Calu3 (cell line): ENCODE data around the gene EPS15. TPM values are rescaled to one million over a fixed set of nuclear protein-coding genes. Genes with fewer than 3 reads are reported as not detected.

Experiments used
- BruUV-seq: library from RNA; stranded (reverse); fragments of 400-500 nt; replicated peaks from 2 replicates; lab custom pipeline; 2021; lab: Mats Ljungman, UMichigan
- CTCF ChIA-PET: fragments of 300-600 bp; sonication (Branson Sonifier 250); formaldehyde crosslinking; loops from one replicate; lab custom pipeline; 2022; ENCODE audit warnings: antibody characterized with exemption; lab: Charles Lee
- DNase-seq: peaks from one replicate; pipeline ENCODE4 v3.0.0; 2022
- H3K27ac Mint-ChIP-seq: one replicate; pipeline ENCODE4 v1.8.0; 2022; ENCODE audit warnings: mixed read lengths; ENCODE audit not compliant: unreplicated experiment
- H3K27me3 Mint-ChIP-seq: one replicate; pipeline ENCODE4 v1.8.0; 2022; ENCODE audit warnings: mixed read lengths; ENCODE audit not compliant: unreplicated experiment
- H3K36me3 Mint-ChIP-seq: one replicate; pipeline ENCODE4 v1.8.0; 2022; ENCODE audit warnings: mild to moderate bottlenecking, moderate library complexity, mixed read lengths; ENCODE audit not compliant: insufficient read depth, unreplicated experiment
- H3K4me1 Mint-ChIP-seq: one replicate; pipeline ENCODE4 v1.8.0; 2022; ENCODE audit warnings: mild to moderate bottlenecking, low read depth, mixed read lengths; ENCODE audit not compliant: unreplicated experiment
- H3K4me3 Mint-ChIP-seq: one replicate; pipeline ENCODE4 v1.8.0; 2022; ENCODE audit warnings: mild to moderate bottlenecking, low read depth, moderate library complexity, mixed read lengths; ENCODE audit not compliant: unreplicated experiment
- H3K9me3 Mint-ChIP-seq: one replicate; pipeline ENCODE4 v1.8.0; 2022; ENCODE audit warnings: low read depth, mixed read lengths; ENCODE audit not compliant: unreplicated experiment
- intact Hi-C: fragments of 100-400 bp; cut with micrococcal nuclease; formaldehyde crosslinking; loops from one replicate; pipeline ENCODE4 v1.10.0; 2022; ENCODE audit not compliant: unreplicated experiment
- total RNA-seq: library from RNA; stranded (reverse); gene quantifications from 2 replicates; pipeline ENCODE4 v1.2.3, GENCODE V29; 2022
- TF ChIP-seq, protein P1 (sequence below): fragments of 200-600 bp; IDR thresholded peaks from one replicate; pipeline ENCODE4 v1.8.0; 2022; ENCODE audit warnings: antibody characterized with exemption; ENCODE audit not compliant: unreplicated experiment

EPS15 gene
- total RNA-seq, 1 experiment from 2014 or later, result 51.2 TPM

DNA sequence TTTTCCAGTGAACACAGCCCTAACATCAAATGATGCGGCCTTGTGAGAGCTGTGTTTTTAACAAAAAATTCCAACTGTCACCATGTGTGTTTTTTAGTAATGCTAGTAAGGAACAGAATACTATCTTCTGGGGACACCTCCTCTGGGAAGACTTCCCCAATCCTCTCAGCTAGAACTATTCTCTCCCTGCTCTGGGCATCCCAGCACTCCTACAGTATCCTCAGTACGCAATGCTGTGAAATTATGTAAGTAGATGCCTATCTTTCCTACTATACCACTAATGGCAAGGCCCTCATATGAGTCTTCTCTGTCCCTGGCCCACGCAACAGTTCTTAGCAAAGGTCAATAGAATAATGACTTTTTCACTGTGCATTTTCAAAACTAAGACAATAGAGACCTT lies 169.2 kb downstream of the EPS15 start:
- Mint-ChIP-seq H3K9me3 (no peaks in the 10 kb centered on the region), H3K36me3 (peaks cover 8% of the 10 kb centered on the region), H3K27me3 (no peaks in the 10 kb centered on the region), H3K27ac (no peak overlapping the region), H3K4me3 (no peak overlapping the region), H3K4me1 (no peaks in the 10 kb centered on the region)
- intact Hi-C loops, result no loop called here
- CTCF ChIA-PET, result no interaction called here
- no TSS peak for BruUV-seq
- no peak for DNase-seq
- TF ChIP-seq, protein P1, sequence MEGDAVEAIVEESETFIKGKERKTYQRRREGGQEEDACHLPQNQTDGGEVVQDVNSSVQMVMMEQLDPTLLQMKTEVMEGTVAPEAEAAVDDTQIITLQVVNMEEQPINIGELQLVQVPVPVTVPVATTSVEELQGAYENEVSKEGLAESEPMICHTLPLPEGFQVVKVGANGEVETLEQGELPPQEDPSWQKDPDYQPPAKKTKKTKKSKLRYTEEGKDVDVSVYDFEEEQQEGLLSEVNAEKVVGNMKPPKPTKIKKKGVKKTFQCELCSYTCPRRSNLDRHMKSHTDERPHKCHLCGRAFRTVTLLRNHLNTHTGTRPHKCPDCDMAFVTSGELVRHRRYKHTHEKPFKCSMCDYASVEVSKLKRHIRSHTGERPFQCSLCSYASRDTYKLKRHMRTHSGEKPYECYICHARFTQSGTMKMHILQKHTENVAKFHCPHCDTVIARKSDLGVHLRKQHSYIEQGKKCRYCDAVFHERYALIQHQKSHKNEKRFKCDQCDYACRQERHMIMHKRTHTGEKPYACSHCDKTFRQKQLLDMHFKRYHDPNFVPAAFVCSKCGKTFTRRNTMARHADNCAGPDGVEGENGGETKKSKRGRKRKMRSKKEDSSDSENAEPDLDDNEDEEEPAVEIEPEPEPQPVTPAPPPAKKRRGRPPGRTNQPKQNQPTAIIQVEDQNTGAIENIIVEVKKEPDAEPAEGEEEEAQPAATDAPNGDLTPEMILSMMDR, result no peak

DNA sequence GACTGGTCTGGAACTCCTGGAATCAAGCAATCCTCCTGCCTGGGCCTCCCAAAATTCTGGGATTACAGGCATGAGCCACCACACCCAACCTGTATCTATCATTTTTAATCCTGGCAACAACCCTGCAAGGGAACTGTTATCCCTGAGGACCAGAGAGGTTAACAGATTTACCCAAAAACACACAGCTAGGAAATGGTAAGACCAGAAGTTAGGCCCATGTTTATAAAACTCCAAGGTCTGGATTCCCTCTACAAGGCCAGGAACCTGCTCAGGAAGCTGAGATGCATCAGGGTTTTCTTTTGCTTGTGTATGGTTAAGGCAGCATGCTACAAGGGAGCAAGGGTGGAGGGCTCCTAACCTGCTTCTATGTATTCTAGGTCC lies 170.9 kb downstream of the EPS15 start:
- TF ChIP-seq, protein P1, result no peak
- DNase-seq, result no peak
- Mint-ChIP-seq H3K9me3 (no peaks in the 10 kb centered on the region), H3K27ac (no peak overlapping the region), H3K4me3 (no peak overlapping the region), H3K27me3 (no peaks in the 10 kb centered on the region), H3K36me3 (peaks cover 17% of the 10 kb centered on the region), H3K4me1 (peaks cover 11% of the 10 kb centered on the region)
- intact Hi-C loops, result no loop called here
- CTCF ChIA-PET, result no interaction called here
- no TSS peak for BruUV-seq

DNA sequence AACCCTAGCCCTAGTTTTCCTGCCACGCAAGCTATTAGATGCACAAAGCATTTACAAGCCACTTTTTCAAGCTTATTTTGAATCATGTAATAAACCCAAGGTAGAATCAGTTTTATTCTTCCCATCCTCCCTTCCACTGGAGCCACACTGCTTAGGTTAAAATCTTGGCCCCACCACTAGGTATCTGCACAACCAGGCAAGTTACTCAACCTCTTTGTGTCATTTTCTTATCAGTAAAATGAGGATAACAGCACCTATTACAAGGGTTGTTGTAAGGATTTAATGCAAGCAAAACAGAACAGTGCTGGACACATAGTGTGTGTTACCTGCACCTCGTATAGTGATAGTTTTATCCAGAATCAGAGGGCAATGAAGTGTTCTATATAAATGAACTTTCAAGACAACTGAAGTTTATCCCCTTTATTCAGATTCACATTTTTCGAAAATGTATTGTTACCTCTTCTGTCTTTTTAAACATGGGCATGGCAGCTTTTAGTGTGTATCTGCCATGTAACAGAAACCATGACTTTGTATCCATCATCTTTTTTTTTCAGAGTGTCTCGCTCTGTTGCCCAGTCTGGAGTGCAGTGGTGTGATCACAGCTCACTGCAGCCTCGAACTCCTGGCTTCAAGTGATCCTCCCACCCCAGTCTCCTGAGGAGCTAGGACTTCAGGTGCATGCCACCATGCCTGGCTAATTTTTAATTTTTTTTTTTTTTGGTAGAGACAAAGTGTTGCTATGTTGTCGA lies 171.5 kb downstream of the EPS15 start:
- CTCF ChIA-PET, result no interaction called here
- Mint-ChIP-seq H3K27ac (no peak overlapping the region), H3K9me3 (no peaks in the 10 kb centered on the region), H3K4me3 (no peak overlapping the region), H3K27me3 (no peaks in the 10 kb centered on the region), H3K4me1 (peaks cover 11% of the 10 kb centered on the region), H3K36me3 (peaks cover 17% of the 10 kb centered on the region)
- BruUV-seq, result no TSS peak
- TF ChIP-seq, protein P1, result no peak
- intact Hi-C loops, result no loop called here
- no peak for DNase-seq

DNA sequence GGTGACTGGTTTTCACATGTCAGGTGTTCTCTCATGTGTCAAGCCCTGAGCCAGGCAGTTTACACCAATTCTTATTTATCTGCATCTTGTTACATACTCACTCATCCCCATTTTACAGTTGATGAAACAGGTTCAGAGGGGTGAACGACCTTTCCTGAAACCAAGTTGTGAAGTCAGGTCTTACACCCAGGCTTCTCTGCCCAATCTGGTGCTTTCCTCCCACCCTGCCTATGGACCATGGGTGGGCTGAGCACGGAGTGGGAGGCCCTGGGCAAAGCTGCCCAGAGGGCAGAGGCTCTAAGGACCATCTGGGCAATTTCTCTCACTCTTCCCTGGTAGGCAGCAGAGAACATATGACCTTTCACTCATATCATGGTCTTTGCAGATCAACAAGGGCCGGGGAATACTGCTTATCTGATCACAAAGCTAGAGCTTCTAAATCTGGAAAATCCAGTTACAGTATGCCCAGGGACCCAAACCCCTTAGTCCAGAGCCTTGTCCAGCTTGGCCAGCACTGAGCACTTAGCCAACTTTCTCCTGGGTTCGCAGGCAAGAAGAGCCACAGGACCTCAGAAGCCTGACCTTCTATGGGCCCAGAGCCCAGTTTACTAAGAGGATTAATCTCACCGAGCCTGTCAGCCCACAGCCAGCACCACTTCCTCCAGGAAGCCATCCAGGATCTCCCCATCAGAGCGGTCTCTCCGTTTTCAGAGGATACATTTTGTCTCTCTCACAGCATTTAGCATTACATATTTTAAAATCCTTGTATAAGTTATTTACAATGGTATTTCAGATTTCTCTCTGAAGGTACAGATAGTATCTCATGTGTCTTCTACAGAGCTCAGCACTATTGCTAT lies 172.8 kb downstream of the EPS15 start:
- H3K27ac Mint-ChIP-seq, result no peak overlapping the region
- BruUV-seq, result no TSS peak
- H3K4me1 Mint-ChIP-seq, result peaks cover 11% of the 10 kb centered on the region
- peaks cover 17% of the 10 kb centered on the region for H3K36me3 Mint-ChIP-seq
- TF ChIP-seq, protein P1, result no peak
- no peaks in the 10 kb centered on the region for H3K27me3 Mint-ChIP-seq
- CTCF ChIA-PET, result no interaction called here
- intact Hi-C loops, result no loop called here
- no peak for DNase-seq
- H3K4me3 Mint-ChIP-seq, result no peak overlapping the region
- no peaks in the 10 kb centered on the region for H3K9me3 Mint-ChIP-seq
